Measurements from ENCODE around the gene MDH1B.

GRCh38 chr2:206696910-206697309, 68.2 kb downstream of the MDH1B start:
- TF ChIP-seq CTCF (IDR thresholded peaks at IDR 0.05 in 2 of 3, conservative IDR thresholded peaks at IDR 0.05 in 1 of 3; ENCODE audit: borderline replicate concordance in 1 of 3, insufficient read depth in 1 of 3, low read depth in 2 of 3, low read length in 2 of 3) (no peak), POLR2A (IDR thresholded peaks at IDR 0.05; ENCODE audit: borderline replicate concordance, extremely low read depth, insufficient read depth, insufficient read length) (no peak), SRF (IDR thresholded peaks at IDR 0.05; ENCODE audit: low read depth) (no peak), EZH2 (IDR thresholded peaks at IDR 0.05) (no peak), SP1 (IDR thresholded peaks at IDR 0.05; ENCODE audit: low read depth) (no peak), POLR2AphosphoS5 (IDR thresholded peaks at IDR 0.05; ENCODE audit: low read depth, low read length) (no peak), JUND (IDR thresholded peaks at IDR 0.05) (no peak)
- TF ChIP-seq, protein P1, sequence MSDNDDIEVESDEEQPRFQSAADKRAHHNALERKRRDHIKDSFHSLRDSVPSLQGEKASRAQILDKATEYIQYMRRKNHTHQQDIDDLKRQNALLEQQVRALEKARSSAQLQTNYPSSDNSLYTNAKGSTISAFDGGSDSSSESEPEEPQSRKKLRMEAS (IDR thresholded peaks at IDR 0.05): no peak
- TF ChIP-seq, protein P2, sequence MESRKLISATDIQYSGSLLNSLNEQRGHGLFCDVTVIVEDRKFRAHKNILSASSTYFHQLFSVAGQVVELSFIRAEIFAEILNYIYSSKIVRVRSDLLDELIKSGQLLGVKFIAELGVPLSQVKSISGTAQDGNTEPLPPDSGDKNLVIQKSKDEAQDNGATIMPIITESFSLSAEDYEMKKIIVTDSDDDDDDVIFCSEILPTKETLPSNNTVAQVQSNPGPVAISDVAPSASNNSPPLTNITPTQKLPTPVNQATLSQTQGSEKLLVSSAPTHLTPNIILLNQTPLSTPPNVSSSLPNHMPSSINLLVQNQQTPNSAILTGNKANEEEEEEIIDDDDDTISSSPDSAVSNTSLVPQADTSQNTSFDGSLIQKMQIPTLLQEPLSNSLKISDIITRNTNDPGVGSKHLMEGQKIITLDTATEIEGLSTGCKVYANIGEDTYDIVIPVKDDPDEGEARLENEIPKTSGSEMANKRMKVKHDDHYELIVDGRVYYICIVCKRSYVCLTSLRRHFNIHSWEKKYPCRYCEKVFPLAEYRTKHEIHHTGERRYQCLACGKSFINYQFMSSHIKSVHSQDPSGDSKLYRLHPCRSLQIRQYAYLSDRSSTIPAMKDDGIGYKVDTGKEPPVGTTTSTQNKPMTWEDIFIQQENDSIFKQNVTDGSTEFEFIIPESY (IDR thresholded peaks at IDR 0.05; ENCODE audit: extremely low read depth, insufficient replicate concordance, low read length): no peak
